Kidney (tissue), 14 donors: ENCODE measurements around the gene ARID1B. TPM values are rescaled to one million over a fixed set of nuclear protein-coding genes. Genes with fewer than 3 reads are reported as not detected.

ENCODE experiments used
- DNase-seq, 5 donors: peaks; one replicate each; pipeline ENCODE4 v3.0.0-alpha.2; 2013 to 2020
- FAIRE-seq: peaks from 2 replicates; lab custom pipeline; 2012; peaks lifted over from hg19 to GRCh38; lab: Jason Lieb, UNC
- H3K27ac ChIP-seq, 2 donors: one replicate each; pipeline ENCODE4 v1.7.0; 2013; ENCODE audit warnings: low read depth in 2 of 2, low read length in 2 of 2, inconsistent platforms in 1 of 2
- H3K27me3 ChIP-seq: one replicate; pipeline ENCODE4 v1.7.1; 2013; ENCODE audit warnings: low read length, inconsistent platforms; ENCODE audit not compliant: control insufficient read depth, insufficient read depth
- H3K36me3 ChIP-seq, 3 donors: one replicate each; pipeline versions ENCODE4 v1.7.0 to v1.7.1; 2013; ENCODE audit warnings: low read length in 3 of 3, control low read depth in 1 of 3, inconsistent platforms in 1 of 3; ENCODE audit not compliant: insufficient read depth in 3 of 3, control insufficient read depth in 2 of 3
- H3K4me1 ChIP-seq, 3 donors: one replicate each; pipeline versions ENCODE4 v1.7.0 to v1.7.1; 2013; ENCODE audit warnings: low read length in 3 of 3, inconsistent platforms in 1 of 3, low read depth in 1 of 3; ENCODE audit not compliant: control insufficient read depth in 2 of 3, insufficient read depth in 2 of 3
- H3K4me3 ChIP-seq, 3 donors: one replicate each; pipeline versions ENCODE4 v1.7.0 to v1.8.1; 2013; ENCODE audit warnings: low read length in 3 of 3, control low read depth in 1 of 3, inconsistent platforms in 1 of 3
- H3K9ac ChIP-seq, 3 donors: one replicate each; pipeline versions ENCODE4 v1.7.0 to v1.7.1; 2013; ENCODE audit warnings: low read length in 3 of 3, control low read depth in 1 of 3, inconsistent platforms in 1 of 3
- H3K9me3 ChIP-seq, 3 donors: one replicate each; pipeline versions ENCODE4 v1.7.0 to v1.7.1; 2013; ENCODE audit warnings: low read length in 3 of 3, control low read depth in 1 of 3, inconsistent platforms in 1 of 3; ENCODE audit not compliant: control insufficient read depth in 2 of 3, insufficient read depth in 1 of 3
- intact Hi-C: fragments of 100-400 bp; cut with DNase I; formaldehyde crosslinking; loops from one replicate; pipeline ENCODE4 v1.11.1; 2022
- polyA plus RNA-seq: library from polyadenylated mRNA; stranded (reverse); fragments of 350-450 nt; fragmentation: Illumina TruSeq; extraction: RNeasy Lipid Tissue Mini Kit (QIAGEN cat#74804); gene quantifications from one replicate; pipeline ENCODE4 v1.2.3, GENCODE V29; 2014; ENCODE audit warnings: low read depth, low replicate concordance; ENCODE audit not compliant: insufficient read depth
- total RNA-seq: library from RNA; stranded (reverse); fragmentation: NEBNext Ultra II Directional; extraction: Animal tissue kit (Norgen Biotek cat#: 25700); gene quantifications from one replicate; pipeline ENCODE4 v1.2.1, GENCODE V29; 2021
- TF ChIP-seq, protein P1 (sequence below): IDR thresholded peaks from 3 replicates; pipeline ENCODE4 v1.5.1; 2012; ENCODE audit warnings: mild to moderate bottlenecking, moderate library complexity, borderline replicate concordance; ENCODE audit not compliant: insufficient read depth; ENCODE audit errors: extremely low read depth
- donor health status: control.
- donor health status: control.
- donor health status: control.
- donor health status: control.
- donor health status: control.
- donor health status: DM: yes; HTN: yes; CAD: no.
- donor health status: Normal renal cell carcinoma (clear cell type).

The ARID1B gene
- total and polyA plus RNA-seq, 2 donors from 2014 or later: 16.4 to 110 TPM

DNA sequence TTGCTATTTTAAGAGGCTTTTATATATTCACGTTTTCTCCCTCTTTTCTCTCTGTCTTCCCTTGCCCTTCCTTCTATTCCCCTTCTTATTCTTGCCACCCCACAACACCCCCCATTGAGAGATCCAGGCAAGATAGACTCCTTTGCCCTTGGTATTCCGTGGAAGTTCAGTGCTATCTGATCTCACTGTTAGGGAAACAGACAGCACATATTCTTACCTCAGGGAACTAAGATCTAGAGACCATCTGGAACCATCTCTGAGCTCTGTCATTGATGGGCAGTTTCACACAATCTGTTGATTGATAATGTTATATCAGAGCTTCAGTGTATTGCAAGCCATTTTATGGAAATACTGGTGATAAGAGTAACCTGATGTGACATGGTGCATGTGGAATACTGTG lies 228.8 kb downstream of the ARID1B start:
- FAIRE-seq (no peak), DNase-seq (no peak)
- Histone ChIP-seq H3K36me3 (no peaks in the 10 kb centered on the region), H3K27me3 (no peaks in the 10 kb centered on the region), H3K4me1 (peaks cover 0 to 4% (median 0%) of the 10 kb centered on the region in 3 donors), H3K27ac (no peak overlapping the region), H3K9me3 (no peaks in the 10 kb centered on the region), H3K4me3 (no peak overlapping the region), H3K9ac (no peak overlapping the region)
- TF ChIP-seq, protein P1, sequence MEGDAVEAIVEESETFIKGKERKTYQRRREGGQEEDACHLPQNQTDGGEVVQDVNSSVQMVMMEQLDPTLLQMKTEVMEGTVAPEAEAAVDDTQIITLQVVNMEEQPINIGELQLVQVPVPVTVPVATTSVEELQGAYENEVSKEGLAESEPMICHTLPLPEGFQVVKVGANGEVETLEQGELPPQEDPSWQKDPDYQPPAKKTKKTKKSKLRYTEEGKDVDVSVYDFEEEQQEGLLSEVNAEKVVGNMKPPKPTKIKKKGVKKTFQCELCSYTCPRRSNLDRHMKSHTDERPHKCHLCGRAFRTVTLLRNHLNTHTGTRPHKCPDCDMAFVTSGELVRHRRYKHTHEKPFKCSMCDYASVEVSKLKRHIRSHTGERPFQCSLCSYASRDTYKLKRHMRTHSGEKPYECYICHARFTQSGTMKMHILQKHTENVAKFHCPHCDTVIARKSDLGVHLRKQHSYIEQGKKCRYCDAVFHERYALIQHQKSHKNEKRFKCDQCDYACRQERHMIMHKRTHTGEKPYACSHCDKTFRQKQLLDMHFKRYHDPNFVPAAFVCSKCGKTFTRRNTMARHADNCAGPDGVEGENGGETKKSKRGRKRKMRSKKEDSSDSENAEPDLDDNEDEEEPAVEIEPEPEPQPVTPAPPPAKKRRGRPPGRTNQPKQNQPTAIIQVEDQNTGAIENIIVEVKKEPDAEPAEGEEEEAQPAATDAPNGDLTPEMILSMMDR: no peak
- intact Hi-C loops: no loop called here

DNA sequence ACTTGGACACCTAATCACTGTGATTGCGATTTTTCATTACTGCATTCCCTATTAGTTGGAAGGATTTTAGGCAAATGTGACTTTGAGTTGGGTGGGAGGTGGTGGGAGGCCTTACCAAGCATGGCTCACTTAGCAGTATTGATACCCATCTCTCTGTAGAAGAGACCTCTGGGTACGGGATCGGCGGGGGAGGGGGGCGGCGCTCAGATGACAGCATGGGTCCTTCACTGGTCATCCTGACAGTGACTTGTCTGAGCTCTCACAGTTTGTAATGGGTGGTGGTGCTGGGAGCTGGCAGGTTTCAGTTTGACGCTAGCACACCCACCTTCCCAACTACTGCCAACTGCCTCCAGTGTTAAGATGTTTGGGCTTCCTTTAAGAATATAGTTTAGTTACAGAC lies 231.4 kb downstream of the ARID1B start:
- Histone ChIP-seq H3K9me3 (no peaks in the 10 kb centered on the region), H3K27me3 (no peaks in the 10 kb centered on the region), H3K9ac (no peak overlapping the region), H3K27ac (no peak overlapping the region), H3K4me3 (no peak overlapping the region), H3K4me1 (peaks cover 0 to 4% (median 0%) of the 10 kb centered on the region in 3 donors), H3K36me3 (no peaks in the 10 kb centered on the region)
- no peak for DNase-seq
- no peak for FAIRE-seq
- TF ChIP-seq, protein P1: no peak
- intact Hi-C loops: no loop called here

DNA sequence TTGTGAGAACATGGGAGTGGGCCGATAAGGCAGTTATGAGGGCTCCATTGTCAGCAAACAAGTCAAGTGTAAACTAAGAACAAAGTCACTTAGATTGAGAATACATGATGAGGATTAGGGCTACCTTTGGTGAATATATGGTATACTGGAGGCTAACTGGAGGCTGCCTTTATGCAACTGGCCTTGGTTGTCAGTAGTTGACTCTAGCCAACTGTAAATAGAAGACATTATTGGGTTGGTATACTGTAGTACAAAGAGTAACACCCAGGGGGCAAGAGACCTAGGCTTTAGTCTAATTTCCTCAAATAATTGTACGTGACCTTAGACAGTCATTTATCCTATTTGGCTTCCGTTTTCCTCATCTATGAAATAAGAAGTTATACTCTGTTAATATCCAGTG lies 235.2 kb downstream of the ARID1B start:
- H3K9me3 ChIP-seq: no peaks in the 10 kb centered on the region
- TF ChIP-seq, protein P1: no peak
- H3K27ac ChIP-seq: no peak overlapping the region
- no peak overlapping the region for H3K4me3 ChIP-seq
- FAIRE-seq (no peak), DNase-seq (no peak)
- no peaks in the 10 kb centered on the region for H3K4me1 ChIP-seq
- intact Hi-C loops: no loop called here
- H3K9ac ChIP-seq: no peak overlapping the region
- H3K36me3 ChIP-seq: no peaks in the 10 kb centered on the region
- no peaks in the 10 kb centered on the region for H3K27me3 ChIP-seq
